KG1 (cell line): Measurements from ENCODE around the gene PRRG1.
"Not testable (repeated sequence)": the region's sequence is repeated elsewhere in the genome, so short reads cannot be mapped to it uniquely, and the experiment has no call there.

Source experiments
- DNase-seq: peaks from one replicate; lab custom pipeline; 2025; lab: John Stamatoyannopoulos, UW

PRRG1 gene

DNA sequence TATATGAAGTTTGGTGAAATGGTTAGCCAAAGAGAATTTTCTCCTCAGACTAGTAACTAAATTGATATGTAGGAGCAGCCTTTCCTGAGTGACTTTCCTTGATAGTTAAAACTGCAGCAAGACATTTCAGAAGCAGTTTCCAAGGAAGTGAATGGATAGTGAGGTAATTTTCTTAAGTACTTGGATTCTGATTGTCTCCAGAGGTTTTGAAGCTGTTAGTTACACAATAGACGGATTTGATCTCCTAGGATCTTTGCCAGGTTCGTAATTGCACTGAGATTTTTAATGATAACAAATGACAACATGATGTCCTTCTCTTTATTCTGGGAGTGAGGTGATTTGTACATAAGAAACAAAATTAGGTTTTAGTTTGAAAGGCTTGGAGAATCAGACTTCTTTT is 29.2 kb downstream of the PRRG1 start:
- DNase-seq, result no peak

DNA sequence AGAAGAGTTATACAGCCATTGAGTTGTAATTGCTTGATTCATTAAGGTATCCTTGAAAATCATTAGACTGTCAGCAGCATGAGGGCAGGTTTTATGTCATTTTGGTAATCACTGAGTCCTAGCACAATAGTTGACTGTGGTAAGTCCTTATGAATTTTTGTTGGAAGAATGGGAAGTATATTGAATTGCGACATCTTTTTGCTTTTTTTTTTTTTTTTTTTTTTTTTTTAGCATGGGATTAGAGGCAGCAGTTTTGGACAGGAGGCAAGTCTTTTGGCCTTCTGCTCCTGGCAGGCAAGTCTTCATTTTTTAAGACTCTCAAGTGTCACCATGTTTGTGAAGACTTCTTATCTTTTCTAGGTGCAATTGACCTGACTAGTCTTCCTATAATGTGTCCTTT is 29.7 kb downstream of the PRRG1 start:
- no peak for DNase-seq

DNA sequence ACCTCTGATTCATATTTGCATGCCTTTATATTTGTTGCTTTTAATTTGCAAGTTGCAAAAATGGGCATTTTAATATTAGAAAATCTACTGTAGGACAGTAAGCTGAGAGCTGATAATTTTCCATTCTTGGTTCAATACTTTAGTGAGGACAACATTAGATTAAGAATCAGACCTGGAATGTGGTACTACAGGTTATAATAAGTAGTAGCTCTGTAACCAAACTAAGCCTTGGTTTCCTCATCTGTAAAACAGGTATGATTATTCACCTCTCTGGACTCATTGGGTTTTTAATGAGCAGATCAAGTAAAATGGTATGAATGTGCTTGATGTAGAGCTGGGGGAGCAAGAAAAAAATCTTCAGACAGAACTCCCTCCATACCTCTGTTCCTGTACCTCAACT is 31.1 kb downstream of the PRRG1 start:
- DNase-seq, result no peak

DNA sequence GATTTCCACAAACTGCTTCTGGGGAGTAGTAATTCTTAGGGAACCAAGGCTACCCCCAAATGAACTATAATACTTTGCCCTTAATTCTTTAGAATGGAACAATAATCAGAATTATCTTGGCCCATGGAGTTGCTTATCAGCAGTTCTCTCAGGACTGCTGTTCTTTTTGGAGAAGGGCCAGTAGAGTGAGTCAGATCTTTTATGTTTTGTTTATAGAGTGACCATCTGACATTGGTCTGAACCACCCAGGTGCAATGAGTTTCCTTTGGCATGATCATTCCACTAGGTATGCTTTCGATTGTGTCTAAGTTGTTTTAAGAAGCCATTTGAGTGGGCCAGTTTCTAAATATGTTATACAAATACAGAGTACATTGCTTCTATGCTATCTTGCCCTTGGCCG is 31.8 kb downstream of the PRRG1 start:
- no peak for DNase-seq

DNA sequence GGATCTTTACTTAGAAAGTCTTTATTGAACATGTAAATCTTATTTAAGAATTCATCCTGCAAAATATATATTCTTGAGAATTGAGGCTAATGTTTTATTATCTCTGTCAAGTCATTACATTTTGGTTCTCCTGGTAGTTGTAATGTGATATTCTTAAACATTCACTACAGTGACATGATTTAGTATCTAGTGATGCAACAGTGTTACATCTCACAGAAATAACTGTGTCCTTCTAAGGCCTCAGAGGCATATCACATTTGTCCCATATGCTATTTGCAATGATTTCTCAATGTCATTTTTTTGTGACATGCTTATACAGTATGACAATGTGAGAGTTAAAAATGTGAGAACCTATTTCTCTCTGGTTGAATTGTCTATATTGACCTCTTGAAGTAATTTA is 34.1 kb downstream of the PRRG1 start:
- DNase-seq, result no peak

DNA sequence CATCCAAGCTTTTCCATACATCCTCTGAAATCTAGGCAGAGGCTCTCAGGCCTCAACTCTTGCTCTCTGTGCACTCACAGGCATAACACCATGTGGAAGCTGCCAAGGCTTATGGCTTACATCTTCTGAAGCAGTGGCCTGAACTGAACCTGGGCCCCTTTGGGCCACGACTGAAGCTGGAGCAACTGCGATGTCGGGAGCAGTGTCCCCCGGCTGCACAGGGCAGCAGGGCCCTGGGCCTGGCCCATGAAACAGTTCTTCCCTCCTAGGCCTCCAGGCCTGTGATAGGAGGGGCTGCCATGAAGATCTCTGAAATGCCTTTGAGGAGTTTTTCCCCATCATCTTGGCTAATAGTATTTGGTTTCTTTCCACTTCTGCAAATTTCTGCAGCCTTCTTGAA is 39.2 kb downstream of the PRRG1 start:
- DNase-seq, result no peak

DNA sequence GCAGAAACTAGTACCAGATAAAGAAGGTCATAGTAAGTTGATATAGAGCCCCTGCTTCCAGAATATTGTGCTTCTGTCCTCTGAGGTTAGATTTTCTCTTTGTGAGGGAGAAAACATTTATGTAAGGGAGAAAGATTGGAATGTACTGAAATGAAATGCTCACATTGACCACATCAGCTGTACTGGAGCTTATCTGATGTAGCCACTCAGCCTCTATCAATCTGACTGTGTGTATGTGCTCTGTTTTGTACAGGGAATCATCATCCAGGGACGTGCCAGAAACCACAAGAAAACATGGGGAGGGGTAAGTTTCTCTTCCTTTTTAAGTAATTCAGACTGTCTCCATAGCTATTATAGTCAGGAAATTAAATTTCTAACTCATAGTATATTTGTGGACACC is 56.8 kb downstream of the PRRG1 start:
- DNase-seq, result no peak

DNA sequence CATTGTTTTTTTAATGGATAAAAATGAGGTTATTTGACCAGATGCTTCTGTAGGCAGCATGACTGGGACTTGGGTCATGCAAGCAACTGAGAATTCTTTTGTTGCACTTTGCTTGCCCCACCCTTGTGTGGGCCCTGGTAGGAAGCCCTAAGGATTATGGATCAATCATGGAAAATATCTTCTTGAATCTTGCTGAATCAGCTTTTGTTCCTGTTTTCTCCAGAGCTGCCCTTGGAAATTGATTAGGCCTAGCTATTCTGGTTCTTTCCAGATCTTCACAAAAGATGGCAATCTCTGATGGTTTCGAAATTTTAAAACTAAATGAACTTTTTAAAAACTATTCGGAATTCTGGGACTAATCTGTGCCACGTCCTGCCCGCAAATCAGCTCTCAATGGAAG is 58.6 kb downstream of the PRRG1 start:
- no peak for DNase-seq

DNA sequence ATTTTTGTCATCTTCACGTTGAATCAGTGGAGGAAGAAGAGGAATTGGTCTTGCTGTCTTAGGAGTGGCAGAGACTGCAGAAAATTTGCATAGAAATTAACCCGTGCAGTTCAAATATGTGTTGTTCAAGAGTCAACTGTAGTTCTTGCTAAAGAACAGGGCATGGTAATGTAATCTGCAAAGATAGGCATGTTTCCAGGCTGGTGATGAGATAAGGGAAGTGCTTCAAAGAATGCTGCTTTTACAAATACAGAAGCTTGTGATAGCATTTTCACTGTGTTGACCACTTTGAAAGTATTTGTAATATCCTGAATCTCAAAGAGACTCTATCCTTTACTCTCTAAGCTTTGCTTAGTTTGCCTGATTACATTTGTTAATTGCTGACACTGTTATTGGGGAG is 60.1 kb downstream of the PRRG1 start:
- DNase-seq, result no peak

DNA sequence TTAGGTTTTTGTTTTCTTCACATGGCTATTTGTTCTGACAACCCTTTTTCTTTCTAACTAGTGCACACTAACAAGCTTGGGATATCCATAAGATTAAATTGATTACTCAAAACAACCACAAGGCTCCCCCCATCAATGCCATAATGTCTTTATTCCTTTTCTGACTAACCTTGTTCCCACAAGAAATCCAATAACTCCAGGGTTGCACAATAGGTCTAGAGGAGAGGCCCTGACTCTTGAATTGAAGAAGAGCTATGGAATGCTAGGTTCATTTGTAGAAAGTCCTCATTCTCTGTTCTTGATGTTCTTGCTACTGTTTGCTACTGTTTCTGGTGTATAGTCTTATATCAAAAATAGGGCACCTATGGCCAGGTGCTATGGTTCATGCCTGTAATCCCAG is 71.0 kb downstream of the PRRG1 start:
- DNase-seq, result no peak

DNA sequence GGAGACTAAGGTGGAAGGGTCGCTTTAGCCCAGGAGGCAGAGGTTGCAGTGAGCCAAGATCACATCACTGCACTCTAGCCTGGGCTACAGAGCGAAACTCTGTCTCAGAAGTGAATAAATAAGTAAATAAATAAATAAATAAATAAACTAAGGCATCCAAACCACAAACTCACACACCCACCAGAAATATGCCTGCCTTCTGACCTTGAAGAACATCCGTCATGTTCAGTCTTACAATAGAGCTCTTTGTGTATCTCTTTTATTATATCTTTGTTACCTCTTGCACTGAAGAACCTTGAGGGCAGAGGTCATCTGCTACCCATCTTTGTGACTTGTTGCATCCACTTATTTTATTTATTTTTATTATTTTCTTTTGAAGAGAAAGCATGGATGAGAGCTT is 71.6 kb downstream of the PRRG1 start:
- DNase-seq, result no peak

DNA sequence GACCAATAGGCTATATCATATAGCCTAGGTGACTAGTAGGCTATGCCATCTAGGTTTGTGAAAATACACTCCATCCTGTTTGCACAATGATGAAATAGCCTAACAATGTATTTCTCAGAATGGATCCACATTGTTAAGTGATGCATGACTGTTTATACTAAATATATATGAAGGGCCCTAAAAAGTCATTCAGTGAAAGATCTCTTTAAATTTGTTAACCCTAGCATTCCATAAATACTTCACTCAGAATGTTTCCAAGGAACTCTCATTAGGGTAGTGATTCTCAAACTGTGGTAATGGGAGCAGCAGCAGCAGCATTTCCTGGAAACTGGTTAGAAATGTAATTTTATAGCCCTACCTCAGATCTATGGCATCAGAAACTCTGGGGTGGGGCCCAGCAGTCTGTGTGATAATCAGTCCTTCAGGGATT is 74.9 kb downstream of the PRRG1 start:
- no peak for DNase-seq

DNA sequence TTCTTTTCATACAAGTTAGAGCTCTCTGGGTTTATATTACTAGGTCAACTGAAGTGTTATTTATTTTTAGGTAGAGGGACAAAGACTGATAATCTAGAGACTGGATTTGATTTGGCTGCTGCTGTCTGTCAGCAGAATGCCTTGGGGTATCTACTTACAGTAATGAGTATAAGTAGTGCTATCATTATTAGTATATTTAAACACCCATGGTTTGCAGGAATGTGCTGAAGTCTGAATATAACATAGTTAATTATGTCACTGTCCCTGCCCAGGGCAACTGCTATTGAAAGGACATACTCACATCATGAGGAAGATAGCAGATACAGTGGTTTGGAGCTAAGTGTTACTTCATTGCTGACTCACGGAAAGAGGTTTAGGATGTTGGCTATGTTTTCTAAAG is 76.2 kb downstream of the PRRG1 start:
- DNase-seq, result no peak

DNA sequence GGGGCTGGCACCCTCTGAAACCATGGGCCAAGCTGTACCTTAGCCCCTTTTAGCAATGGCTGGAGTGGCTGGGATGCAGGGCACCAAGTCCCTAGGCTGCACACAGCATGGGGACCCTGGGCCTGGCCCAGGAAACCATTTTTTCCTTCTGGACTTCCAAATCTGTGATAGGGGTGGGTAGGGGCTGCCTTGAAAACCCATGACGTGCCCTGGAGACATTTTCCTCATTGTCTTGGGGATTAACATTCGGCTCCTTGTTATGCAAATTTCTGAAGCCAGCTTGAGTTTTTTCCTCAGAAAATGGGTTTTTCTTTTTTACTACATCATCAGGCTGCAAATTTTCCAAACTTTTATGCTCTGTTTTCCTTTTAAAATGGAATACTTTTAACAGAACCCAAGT is 79.8 kb downstream of the PRRG1 start:
- not testable (repeated sequence) for DNase-seq

DNA sequence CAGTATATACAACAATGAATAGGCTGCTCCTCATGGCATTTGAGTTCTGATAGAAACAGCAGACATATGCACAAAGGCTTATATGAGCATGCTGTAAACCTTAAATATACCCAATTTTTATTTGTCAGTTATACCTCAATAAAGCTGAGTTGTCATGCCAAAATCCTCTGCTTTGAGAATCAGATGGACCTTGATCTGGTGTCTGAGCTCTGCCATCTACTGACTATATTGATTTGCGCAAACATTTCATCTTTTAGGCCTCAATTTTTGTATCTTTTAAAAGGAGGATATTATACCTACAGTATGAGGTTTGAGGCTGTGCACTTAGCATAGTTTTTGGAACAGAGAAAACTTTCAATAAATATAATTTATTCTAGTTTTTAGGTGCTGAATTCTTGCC is 85.2 kb downstream of the PRRG1 start:
- DNase-seq, result no peak

DNA sequence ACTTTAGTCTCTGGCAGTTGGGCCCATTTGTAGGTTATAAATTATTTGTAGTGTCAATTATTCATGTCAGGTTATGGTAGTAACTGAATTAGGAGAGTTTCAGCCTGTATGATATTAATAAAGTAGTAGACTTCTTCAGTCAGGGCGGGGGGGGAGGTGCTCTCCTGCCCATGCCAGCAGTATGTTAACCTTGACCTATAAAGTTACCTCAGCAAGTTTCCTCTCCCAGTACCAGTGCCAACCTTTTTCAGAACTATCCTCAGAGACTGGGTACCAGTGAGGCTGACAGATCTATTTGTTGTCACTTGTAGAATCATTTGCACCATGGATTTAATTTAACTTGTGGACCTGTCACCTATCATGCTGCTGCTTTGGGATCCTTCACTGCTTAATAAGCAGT is 88.0 kb downstream of the PRRG1 start:
- DNase-seq, result no peak

DNA sequence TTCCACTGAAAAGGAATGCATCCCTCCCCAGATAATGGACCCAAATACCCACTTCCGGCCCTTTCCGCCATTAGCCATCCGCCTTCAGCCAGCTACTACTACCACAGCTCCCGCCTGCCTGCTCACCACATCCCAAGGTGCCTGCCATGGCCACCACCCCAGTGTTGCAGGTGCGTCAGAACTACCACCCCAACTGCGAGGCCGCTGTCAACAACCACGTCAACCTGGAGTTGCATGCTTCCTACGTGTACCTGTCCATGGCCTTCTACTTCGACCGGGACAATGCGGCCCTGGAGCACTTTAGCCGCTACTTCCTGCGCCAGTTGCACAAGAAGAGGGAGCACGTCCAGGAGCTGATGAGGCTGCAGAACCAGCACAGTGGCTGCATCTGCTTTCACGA is 92.2 kb downstream of the PRRG1 start:
- DNase-seq, result no peak

DNA sequence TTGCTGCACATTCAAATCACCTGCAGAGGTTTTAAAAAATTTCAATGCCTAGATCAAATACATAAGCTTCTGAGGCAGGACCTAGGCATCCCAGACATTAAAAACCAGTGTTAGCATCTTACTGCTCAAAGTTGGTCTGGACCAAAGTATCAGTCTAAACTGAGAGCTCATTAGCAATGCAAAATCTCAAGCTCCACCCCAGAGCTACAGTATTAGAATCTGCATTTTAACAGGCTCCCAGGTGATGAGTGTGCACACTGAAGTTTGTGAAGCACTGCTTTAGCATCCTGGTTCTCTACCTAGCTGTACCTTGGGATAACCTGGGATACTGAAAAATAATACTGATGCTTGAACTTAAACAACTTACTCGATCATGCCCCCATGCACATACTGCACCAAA is 96.0 kb downstream of the PRRG1 start:
- DNase-seq, result no peak

DNA sequence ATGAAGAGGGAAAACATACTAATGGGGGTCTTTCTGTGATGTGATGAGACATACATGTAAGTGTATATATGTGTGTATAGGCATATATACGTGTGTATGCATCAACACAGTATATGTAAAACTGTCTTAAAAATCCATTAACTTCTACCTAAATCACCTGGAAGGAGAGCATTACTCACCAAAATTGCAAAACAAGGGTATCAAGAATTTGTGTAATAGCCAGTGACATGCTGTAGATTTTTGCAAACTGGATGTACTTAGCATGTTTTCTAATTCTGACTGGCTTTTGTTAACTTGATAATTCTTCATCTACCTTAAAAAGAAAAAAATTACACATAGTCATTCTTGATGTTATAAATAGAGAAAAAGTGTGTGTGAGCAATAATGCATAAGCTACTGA is 104.7 kb downstream of the PRRG1 start:
- DNase-seq, result no peak

DNA sequence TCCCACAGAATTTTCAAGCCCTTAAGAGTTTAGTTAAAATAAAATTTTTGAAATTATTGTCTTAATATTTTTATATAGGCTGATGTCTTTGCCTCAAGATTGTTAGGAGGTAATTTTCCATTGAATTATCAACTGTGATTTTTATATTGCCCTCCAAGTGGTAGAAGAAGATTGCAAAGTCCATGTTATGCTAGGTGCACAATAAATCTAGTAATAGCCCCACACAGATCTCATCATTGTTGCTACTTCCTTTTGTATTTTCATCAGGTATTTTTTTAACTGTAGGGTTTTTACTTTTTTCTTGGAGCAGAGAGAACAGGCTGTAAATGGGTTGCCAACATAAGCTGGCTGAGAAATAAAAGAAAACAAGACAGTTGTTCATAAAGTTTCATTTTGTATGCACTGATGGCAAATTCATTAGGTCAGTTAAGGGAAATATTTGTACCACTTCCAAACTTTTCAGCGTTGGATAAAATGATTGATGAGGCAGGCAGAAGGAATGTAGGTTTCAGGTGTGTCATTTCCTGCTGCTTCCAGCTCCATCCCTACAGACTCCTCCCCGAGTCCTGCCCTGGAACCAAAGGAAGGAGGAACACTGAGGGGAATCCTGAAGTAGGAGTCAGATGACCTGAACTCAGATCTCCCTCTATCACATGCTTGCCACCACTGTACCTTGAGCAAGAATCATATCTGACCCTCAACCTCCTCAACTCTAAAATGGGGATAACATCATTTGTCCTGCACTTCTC is 105.5 kb downstream of the PRRG1 start:
- DNase-seq, result no peak

DNA sequence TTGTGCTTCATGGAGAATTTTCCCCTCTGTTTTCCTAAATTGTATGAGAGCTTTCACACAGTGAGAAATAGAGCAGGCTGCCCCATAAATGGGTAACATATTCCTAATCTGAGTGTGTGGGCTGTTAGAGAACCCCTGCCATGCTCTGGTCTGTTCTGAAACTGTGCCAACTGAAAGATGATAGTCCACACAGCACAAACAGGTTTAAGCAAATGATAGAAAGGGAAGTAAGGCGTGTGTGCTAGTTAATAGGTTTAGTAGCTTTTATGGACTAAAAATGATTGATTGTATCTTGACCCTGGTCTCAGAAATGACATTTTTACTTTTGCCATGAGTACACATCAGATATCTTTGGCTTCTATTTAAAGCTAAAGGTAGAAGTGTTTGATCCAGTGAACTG is 106.2 kb downstream of the PRRG1 start:
- DNase-seq, result no peak

DNA sequence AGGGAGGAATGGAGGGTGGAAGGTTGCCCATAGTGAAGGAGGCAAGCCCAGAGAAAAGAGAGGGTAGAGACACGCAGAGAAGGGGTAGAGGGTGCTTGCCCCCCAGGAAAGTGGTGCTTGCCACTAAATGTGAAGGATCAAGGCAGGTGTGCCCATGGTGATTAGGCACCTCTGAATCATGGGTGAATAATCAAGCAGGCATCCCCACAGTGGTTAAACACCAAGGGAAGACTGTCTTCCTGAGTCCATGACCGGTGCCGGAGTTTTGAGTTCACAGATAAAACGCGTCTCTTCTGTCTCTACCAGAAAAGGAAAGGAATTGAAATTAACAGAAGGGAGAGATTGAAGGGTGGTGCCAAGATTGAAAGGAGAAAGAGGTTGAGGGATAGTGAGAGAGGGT is 111.1 kb downstream of the PRRG1 start:
- DNase-seq, result not testable (repeated sequence)

DNA sequence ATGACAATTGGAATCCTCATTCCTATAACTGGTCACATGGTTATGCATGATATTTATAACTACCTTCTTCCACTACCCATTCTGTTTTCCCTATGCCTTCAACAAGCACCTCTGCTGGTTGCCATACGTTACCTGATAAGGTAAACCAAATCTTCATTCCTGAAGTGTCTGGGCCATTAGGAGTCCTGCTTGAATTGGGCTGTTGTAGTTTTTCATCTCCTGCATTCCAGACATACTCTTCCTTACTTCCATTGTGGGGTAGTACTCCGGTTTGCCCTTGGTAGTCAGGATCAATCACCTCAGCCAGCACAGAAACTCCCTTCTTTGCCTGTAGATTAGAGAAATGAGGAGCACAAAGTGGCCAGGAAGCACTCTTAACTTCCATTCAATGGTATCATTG is 113.2 kb downstream of the PRRG1 start:
- DNase-seq, result no peak

DNA sequence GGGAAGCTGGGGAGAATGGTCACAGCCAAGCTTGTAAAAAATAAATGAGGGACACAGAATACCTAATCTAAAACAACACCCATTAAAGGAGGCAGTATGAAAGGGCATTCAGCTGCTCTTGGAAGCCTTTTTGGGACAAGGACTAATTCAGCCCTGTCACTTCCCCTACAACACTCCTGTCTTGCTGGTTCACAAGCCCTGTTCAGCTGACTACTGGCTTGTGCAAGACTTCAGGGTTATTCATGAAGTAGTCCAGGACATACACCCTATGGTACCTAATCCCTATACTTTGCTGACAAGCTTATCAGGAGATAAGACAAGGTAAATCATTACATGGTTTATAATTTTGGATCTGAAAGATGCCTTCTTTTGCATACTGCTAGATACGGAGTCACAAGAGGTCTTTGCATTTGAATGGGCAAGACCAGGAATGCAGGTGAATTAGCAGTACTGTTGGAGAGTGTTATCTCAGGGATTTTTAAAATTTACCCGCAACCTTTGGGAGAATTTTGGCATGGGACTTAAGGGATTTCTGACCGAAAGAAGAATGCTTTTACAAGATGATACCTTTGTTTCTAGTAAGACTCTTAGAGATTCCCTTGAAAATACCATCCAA is 119.1 kb downstream of the PRRG1 start:
- no peak for DNase-seq
